ENCODE results near the gene ZFP3.

- TF ChIP-seq CTCF (IDR thresholded peaks at IDR 0.05; ENCODE audit: poor library complexity) = no peak
- TF ChIP-seq EZH2 (IDR thresholded peaks at IDR 0.05; ENCODE audit: borderline replicate concordance) = no peak
Observed at GRCh38 chr17:5115673-5116651, 37.7 kb downstream of the ZFP3 start, which contains the start of gene USP6.

Data from hepatocyte (in vitro differentiated cells).